ENCODE measurements around the gene PEA15.

DNA sequence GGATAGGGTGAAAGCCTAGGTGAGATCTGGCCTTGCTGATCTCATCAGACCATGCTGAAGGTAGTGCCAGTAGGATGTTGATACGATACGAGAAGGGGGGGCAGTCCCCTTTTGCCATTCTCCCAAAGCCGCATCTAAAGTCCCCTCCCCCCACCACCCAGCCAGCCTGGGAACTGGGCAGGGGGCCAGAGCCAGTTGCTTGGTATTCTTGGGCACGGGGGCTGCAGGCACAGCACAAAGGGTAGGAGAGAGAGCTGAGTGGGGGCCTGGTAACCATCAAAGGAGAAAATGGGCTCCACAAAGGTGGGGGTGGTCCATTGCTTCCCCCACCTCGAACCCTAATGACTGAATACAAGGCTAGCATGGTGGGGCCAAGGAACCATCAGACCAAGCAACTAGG lies 5.4 kb downstream of the PEA15 start:
- TF ChIP-seq, protein P1, sequence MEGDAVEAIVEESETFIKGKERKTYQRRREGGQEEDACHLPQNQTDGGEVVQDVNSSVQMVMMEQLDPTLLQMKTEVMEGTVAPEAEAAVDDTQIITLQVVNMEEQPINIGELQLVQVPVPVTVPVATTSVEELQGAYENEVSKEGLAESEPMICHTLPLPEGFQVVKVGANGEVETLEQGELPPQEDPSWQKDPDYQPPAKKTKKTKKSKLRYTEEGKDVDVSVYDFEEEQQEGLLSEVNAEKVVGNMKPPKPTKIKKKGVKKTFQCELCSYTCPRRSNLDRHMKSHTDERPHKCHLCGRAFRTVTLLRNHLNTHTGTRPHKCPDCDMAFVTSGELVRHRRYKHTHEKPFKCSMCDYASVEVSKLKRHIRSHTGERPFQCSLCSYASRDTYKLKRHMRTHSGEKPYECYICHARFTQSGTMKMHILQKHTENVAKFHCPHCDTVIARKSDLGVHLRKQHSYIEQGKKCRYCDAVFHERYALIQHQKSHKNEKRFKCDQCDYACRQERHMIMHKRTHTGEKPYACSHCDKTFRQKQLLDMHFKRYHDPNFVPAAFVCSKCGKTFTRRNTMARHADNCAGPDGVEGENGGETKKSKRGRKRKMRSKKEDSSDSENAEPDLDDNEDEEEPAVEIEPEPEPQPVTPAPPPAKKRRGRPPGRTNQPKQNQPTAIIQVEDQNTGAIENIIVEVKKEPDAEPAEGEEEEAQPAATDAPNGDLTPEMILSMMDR (IDR thresholded peaks at IDR 0.05 in 2 of 3, conservative IDR thresholded peaks at IDR 0.05 in 1 of 3; ENCODE audit: control insufficient read depth in 2 of 3, extremely low read depth in 1 of 3, insufficient read depth in 1 of 3, low read depth in 3 of 3, low read length in 3 of 3) = no peak
- no peak for TF ChIP-seq POLR2AphosphoS5 (IDR thresholded peaks at IDR 0.05; ENCODE audit: low read length)
- no peak for TF ChIP-seq NRF1 (conservative IDR thresholded peaks at IDR 0.05; ENCODE audit: low read depth, low read length)
- no peak for TF ChIP-seq NFYB (IDR thresholded peaks at IDR 0.05; ENCODE audit: insufficient read depth, low read depth, low read length)
- TF ChIP-seq POLR2A (IDR thresholded peaks at IDR 0.05; ENCODE audit: low read depth, low read length) = no peak; the same call in 1 of the 2 replicates
- TF ChIP-seq BACH1 (IDR thresholded peaks at IDR 0.05; ENCODE audit: borderline replicate concordance) = no peak
- TF ChIP-seq ESRRA (IDR thresholded peaks at IDR 0.05; ENCODE audit: low read length) = no peak
- TF ChIP-seq, protein P2, sequence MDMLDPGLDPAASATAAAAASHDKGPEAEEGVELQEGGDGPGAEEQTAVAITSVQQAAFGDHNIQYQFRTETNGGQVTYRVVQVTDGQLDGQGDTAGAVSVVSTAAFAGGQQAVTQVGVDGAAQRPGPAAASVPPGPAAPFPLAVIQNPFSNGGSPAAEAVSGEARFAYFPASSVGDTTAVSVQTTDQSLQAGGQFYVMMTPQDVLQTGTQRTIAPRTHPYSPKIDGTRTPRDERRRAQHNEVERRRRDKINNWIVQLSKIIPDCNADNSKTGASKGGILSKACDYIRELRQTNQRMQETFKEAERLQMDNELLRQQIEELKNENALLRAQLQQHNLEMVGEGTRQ (IDR thresholded peaks at IDR 0.05; ENCODE audit: borderline replicate concordance, low read depth, low read length) = no peak
- no peak for TF ChIP-seq RFX5 (IDR thresholded peaks at IDR 0.05; ENCODE audit: low read depth, low read length)
- no peak for TF ChIP-seq TAF1 (IDR thresholded peaks at IDR 0.05; ENCODE audit: borderline replicate concordance, low read depth, low read length)

All from GM12878 (cell line).